Astrocyte (in vitro differentiated cells and primary cell): Measurements from ENCODE around the gene MADD. TPM values are rescaled to one million over a fixed set of nuclear protein-coding genes. Genes with fewer than 3 reads are reported as not detected.

Experiments
- DNase-seq: peaks from one replicate; pipeline ENCODE4 v3.0.0-alpha.2; 2010; ENCODE audit warnings: low read depth
- FAIRE-seq: peaks from 2 replicates; lab custom pipeline; 2011; peaks lifted over from hg19 to GRCh38; lab: Jason Lieb, UNC
- H2AFZ ChIP-seq: 2 replicates; pipeline ENCODE4 v1.6.0; 2012; ENCODE audit warnings: low read depth, low read length, inconsistent platforms
- H3K27ac ChIP-seq: 2 replicates; pipeline ENCODE4 v1.5.1; 2011; ENCODE audit warnings: low read depth, low read length, inconsistent platforms
- H3K27me3 ChIP-seq: 2 replicates; pipeline ENCODE4 v1.6.0; 2011; ENCODE audit warnings: low read length, inconsistent platforms; ENCODE audit not compliant: insufficient read depth
- H3K36me3 ChIP-seq: 2 replicates; pipeline ENCODE4 v1.5.1; 2011; ENCODE audit warnings: low read length, inconsistent platforms; ENCODE audit not compliant: insufficient read depth
- H3K4me1 ChIP-seq: 2 replicates; pipeline ENCODE4 v1.5.1; 2011; ENCODE audit warnings: low read length, inconsistent platforms; ENCODE audit not compliant: insufficient read depth
- H3K4me2 ChIP-seq: 2 replicates; pipeline ENCODE4 v1.6.0; 2012; ENCODE audit warnings: low read length, inconsistent platforms
- H3K4me3 ChIP-seq: 2 replicates; pipeline ENCODE4 v1.5.1; 2011; ENCODE audit warnings: low read depth, mild to moderate bottlenecking, low read length, inconsistent platforms; ENCODE audit not compliant: insufficient read depth
- H3K79me2 ChIP-seq: 2 replicates; pipeline ENCODE4 v1.6.0; 2012; ENCODE audit warnings: mild to moderate bottlenecking, low read length, inconsistent platforms; ENCODE audit not compliant: insufficient read depth
- H3K9ac ChIP-seq: 2 replicates; pipeline ENCODE4 v1.6.0; 2012; ENCODE audit warnings: mild to moderate bottlenecking, low read length, inconsistent platforms
- H3K9me3 ChIP-seq: 2 replicates; pipeline ENCODE4 v1.5.1; 2012; ENCODE audit warnings: low read depth, mild to moderate bottlenecking, low read length, inconsistent platforms; ENCODE audit not compliant: insufficient read depth
- H4K20me1 ChIP-seq: 2 replicates; pipeline ENCODE4 v1.6.0; 2012; ENCODE audit warnings: low read length, inconsistent platforms; ENCODE audit not compliant: insufficient read depth
- H3K27ac Mint-ChIP-seq: one replicate; pipeline ENCODE4 v1.8.0; 2021; ENCODE audit warnings: mild to moderate bottlenecking, mixed read lengths; ENCODE audit not compliant: unreplicated experiment
- H3K27me3 Mint-ChIP-seq: one replicate; pipeline ENCODE4 v1.8.0; 2021; ENCODE audit warnings: low read depth, mixed read lengths; ENCODE audit not compliant: unreplicated experiment
- H3K36me3 Mint-ChIP-seq: one replicate; pipeline ENCODE4 v1.8.0; 2021; ENCODE audit warnings: low read depth, mixed read lengths; ENCODE audit not compliant: unreplicated experiment
- H3K4me1 Mint-ChIP-seq: one replicate; pipeline ENCODE4 v1.8.0; 2021; ENCODE audit warnings: low read depth, mixed read lengths; ENCODE audit not compliant: unreplicated experiment
- H3K4me3 Mint-ChIP-seq: one replicate; pipeline ENCODE4 v1.8.0; 2021; ENCODE audit warnings: mild to moderate bottlenecking, moderate library complexity, mixed read lengths; ENCODE audit not compliant: unreplicated experiment
- H3K9me3 Mint-ChIP-seq: one replicate; pipeline ENCODE4 v1.8.0; 2021; ENCODE audit warnings: mild to moderate bottlenecking, mixed read lengths; ENCODE audit not compliant: unreplicated experiment
- EZH2 ChIP-seq: IDR thresholded peaks from 2 replicates; pipeline ENCODE4 v1.6.1; 2012; ENCODE audit warnings: mild to moderate bottlenecking, low read length, inconsistent platforms; ENCODE audit not compliant: insufficient read depth
- total RNA-seq: library from RNA; stranded (reverse); gene quantifications from 2 replicates; pipeline ENCODE4 v1.2.1, GENCODE V29; 2021
- TF ChIP-seq, protein P1 (sequence below): IDR thresholded peaks from 2 replicates; pipeline ENCODE4 v1.5.1; 2011; ENCODE audit warnings: low read depth, mild to moderate bottlenecking, inconsistent platforms, low read length, moderate library complexity; ENCODE audit not compliant: insufficient read depth

The MADD gene
- total RNA-seq, 1 donor from 2014 or later: 22.9 TPM

DNA sequence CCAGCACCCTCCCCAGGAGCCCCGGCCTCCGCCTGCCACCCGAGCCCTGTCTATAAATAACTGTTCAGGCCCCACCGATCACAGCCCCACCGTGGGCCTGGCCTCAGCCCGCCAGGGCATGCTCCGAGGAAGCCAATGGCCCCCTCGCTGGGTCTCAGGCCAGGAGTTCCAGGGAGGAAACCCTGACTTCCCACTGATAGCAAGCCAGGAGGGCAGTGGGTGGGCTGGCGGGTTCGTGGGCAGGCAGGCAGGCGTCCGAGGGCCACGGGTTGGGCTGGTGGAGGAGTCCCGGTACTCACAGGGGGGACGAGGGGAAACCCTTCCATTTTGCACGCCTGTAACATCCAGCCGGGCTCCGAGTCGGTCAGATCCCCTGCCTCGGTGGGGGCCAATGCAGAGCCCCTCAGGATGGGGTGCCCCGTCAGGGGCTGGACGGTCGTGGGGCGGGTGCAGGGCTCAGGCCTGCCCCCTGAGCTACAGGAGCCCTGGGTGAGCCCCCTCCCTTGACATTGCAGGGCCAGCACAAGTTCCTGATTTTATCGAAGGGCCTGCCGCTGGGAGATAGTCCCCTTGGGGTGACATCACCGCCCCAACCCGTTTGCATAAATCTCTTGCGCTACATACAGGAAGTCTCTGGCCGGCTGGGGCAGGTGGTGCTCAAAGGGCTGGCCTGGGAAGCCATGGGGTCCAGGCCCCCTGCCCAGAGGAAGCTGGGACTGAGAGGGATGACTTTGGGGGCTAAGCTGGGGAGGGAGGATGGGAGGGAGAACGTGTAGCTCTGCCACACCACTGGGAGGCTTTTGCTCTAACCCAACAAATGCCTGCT, 108.3 kb downstream of the MADD start, which contains the start of gene SPI1:
SPI1 (minus strand) TSS at position 538 of the 826 bp plus-strand sequence; CDS start at position 344, 194 bp downstream.
- no peak within 1 kb of the TSS for H3K9ac ChIP-seq
- Mint-ChIP-seq H3K36me3 (no peaks in the 10 kb centered on the region), H3K4me3 (no peak within 1 kb of the TSS), H3K27ac (no peak within 1 kb of the TSS), H3K4me1 (peaks cover 10% of the 10 kb centered on the region), H3K27me3 (peaks cover 5% of the 10 kb centered on the region), H3K9me3 (no peaks in the 10 kb centered on the region)
- H4K20me1 ChIP-seq: no peaks in the 10 kb centered on the region
- H3K79me2 ChIP-seq: no peaks in the 10 kb centered on the region
- H3K36me3 ChIP-seq: no peaks in the 10 kb centered on the region
- no peak within 1 kb of the TSS for H3K4me2 ChIP-seq
- TF ChIP-seq EZH2: no peak
- TF ChIP-seq, protein P1, sequence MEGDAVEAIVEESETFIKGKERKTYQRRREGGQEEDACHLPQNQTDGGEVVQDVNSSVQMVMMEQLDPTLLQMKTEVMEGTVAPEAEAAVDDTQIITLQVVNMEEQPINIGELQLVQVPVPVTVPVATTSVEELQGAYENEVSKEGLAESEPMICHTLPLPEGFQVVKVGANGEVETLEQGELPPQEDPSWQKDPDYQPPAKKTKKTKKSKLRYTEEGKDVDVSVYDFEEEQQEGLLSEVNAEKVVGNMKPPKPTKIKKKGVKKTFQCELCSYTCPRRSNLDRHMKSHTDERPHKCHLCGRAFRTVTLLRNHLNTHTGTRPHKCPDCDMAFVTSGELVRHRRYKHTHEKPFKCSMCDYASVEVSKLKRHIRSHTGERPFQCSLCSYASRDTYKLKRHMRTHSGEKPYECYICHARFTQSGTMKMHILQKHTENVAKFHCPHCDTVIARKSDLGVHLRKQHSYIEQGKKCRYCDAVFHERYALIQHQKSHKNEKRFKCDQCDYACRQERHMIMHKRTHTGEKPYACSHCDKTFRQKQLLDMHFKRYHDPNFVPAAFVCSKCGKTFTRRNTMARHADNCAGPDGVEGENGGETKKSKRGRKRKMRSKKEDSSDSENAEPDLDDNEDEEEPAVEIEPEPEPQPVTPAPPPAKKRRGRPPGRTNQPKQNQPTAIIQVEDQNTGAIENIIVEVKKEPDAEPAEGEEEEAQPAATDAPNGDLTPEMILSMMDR: no peak
- H3K27me3 ChIP-seq: no peaks in the 10 kb centered on the region
- no peak for FAIRE-seq
- DNase-seq: no peak
- H3K4me1 ChIP-seq: peaks cover 6% of the 10 kb centered on the region
- no peak within 1 kb of the TSS for H2AFZ ChIP-seq
- no peak within 1 kb of the TSS for H3K4me3 ChIP-seq
- no peaks in the 10 kb centered on the region for H3K9me3 ChIP-seq
- H3K27ac ChIP-seq: no peak within 1 kb of the TSS

DNA sequence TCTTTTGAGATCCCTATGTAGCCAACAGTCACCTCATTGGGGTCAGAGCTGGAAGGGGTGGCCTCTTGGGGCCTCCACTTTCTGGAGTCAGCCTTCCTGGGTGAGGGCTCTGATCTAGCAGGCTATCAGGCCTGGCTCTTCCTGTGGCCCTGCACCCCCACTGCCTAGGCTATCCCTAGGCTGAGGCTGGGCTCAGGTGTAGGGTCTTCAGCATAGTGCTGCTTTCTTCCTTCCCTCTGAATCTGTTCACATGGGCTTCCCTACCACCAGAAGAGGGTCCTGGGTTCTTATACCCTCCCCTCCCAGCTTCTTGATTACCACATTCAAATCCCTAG, 108.9 kb downstream of the MADD start:
- no peak overlapping the region for H3K4me3 Mint-ChIP-seq

More for the DNA sequence above, 108.9 kb downstream of the MADD start:
- no peak overlapping the region for H3K27ac Mint-ChIP-seq
- no peaks in the 10 kb centered on the region for H3K36me3 ChIP-seq
- DNase-seq (no peak), FAIRE-seq (no peak)
- no peak overlapping the region for H3K27ac ChIP-seq
- H3K4me3 ChIP-seq: no peak overlapping the region
- H3K9ac ChIP-seq: no peak overlapping the region
- H3K4me1 ChIP-seq: peaks cover 6% of the 10 kb centered on the region
- peaks cover 10% of the 10 kb centered on the region for H3K4me1 Mint-ChIP-seq
- H3K36me3 Mint-ChIP-seq: no peaks in the 10 kb centered on the region
- H3K27me3 Mint-ChIP-seq: peaks cover 9% of the 10 kb centered on the region
- no peak overlapping the region for H3K4me2 ChIP-seq
- no peaks in the 10 kb centered on the region for H3K9me3 Mint-ChIP-seq
- no peaks in the 10 kb centered on the region for H3K27me3 ChIP-seq
- H3K9me3 ChIP-seq: no peaks in the 10 kb centered on the region
- H4K20me1 ChIP-seq: no peaks in the 10 kb centered on the region
- TF ChIP-seq, protein P1: no peak
- no peak for TF ChIP-seq EZH2
- no peaks in the 10 kb centered on the region for H3K79me2 ChIP-seq
- no peak overlapping the region for H2AFZ ChIP-seq
